WI38 (cell line): Measurements from ENCODE around the gene CSH1.

ENCODE experiments used
- H3K4me3 ChIP-seq: 2 replicates; pipeline ENCODE4 v1.5.1; 2011; ENCODE audit warnings: low read depth, mild to moderate bottlenecking, control low read depth, low read length
- CTCF ChIP-seq: IDR thresholded peaks from 2 replicates; pipeline ENCODE4 v1.5.1; 2012; ENCODE audit warnings: low read depth, mild to moderate bottlenecking, control low read depth, low read length

Gene CSH1

GRCh38 chr17:63932721-63933120 lies 36.3 kb upstream of the CSH1 start:
- no peak overlapping the region for H3K4me3 ChIP-seq
- TF ChIP-seq CTCF = no peak

- no peak within 1 kb of the TSS for H3K4me3 ChIP-seq
Measured at GRCh38 chr17:63931981-63932561, 35.7 kb upstream of the CSH1 start, which contains the start of gene CD79B. CD79B (minus strand) TSS chr17:63932331; CDS start chr17:63932261, 70 bp downstream.

GRCh38 chr17:63930951-63931575 lies 34.7 kb upstream of the CSH1 start:
- TF ChIP-seq CTCF = no peak
- no peak overlapping the region for H3K4me3 ChIP-seq

More at GRCh38 chr17:63931981-63932561, 35.7 kb upstream of the CSH1 start, which contains the start of gene CD79B:
- TF ChIP-seq CTCF = no peak

GRCh38 chr17:63929860-63930766 lies 33.7 kb upstream of the CSH1 start:
- TF ChIP-seq CTCF = no peak
- no peak overlapping the region for H3K4me3 ChIP-seq

GRCh38 chr17:63928966-63929695 lies 32.8 kb upstream of the CSH1 start:
- H3K4me3 ChIP-seq = no peak overlapping the region
- TF ChIP-seq CTCF = no peak

GRCh38 chr17:63928172-63928666 lies 31.8 kb upstream of the CSH1 start:
- TF ChIP-seq CTCF = no peak
- H3K4me3 ChIP-seq = no peak overlapping the region
